HG03558 (cell line): Measurements from ENCODE around the gene LUZP1.
"Not testable (repeated sequence)": the region's sequence is repeated elsewhere in the genome, so short reads cannot be mapped to it uniquely, and the experiment has no call there.

ENCODE experiments used
- ATAC-seq: cut with Tn5 transposase; IDR thresholded peaks from one replicate; pipeline ENCODE4 v1.9.1; 2021; ENCODE audit warnings: moderate number of reproducible peaks; ENCODE audit not compliant: unreplicated experiment; ENCODE audit errors: extremely low read depth

Gene LUZP1

DNA sequence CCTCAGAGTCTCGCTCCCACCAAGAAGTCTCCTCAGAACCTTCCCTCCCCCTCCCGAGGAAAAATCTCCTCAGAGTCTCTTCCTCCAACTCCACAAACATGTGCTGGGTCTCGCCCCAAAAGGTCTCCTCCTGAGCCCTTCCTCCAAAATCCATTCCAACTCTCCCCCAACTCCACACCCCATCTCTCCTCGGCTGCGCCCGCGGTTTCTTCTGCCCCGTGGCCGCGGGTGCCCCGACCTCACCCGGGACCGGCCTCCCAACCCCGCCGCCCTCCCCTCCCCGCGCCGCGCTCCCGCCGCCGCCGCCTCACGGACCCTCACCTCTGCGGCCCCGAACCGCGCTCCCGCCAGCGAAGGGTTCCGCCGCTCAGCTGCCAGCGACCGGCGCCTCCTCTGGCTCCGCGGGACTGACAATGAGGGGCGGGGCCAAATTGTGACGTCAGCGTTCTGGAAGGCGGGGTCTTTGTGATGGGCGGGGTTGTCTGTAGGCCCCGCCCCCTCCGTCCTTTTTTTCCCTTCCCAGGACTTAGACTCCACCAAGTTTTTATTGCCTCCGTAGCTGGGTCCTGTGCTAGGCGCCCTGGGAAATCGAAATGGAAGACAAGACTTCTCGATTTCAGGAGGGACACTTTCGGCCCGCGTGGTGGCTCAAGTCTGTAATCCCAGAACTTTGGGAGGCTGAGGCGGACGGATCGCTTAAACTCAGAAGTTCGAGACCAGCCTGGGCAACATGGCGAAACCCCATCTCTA lies at the start of gene LUZP1:
LUZP1 (minus strand) TSS at position 412 of the 750 bp plus-strand sequence.
- ATAC-seq: no peak

DNA sequence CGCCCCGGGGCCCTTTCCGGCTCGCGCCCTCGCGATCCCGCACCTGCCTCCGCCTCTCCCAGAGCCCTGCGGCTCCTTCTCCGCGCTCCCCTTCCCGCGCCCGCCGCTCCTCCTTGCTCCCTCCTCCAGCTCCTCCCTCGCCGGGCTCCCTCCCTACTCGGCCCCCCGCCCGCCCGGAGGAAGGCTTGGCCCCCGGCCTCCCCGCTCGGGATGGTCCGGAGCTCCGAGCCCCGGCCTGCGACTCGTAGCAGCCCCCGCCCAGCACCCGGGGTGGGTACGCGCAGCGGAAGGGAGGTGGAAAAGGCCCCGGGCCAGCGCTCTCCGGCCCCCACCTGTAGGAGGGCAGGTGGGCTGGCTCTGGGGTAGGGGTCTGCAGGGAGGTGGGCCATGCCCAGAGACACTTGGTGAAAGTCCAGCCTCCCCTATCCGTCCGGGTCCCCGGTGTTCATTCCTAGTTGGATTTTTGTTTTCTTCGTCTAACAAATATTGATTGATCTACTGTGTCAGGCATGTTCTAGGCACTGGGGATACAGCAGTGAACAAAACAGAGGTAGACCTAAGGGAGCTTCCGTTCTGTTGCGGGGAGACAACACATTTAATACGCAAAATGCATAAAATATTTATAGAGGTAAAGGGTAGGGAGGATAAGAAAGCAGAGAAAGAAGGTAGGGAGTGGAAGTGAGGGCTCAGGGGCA lies 48.9 kb upstream of the LUZP1 start, which contains the start of gene HTR1D:
HTR1D (minus strand) TSS at position 82 of the 695 bp plus-strand sequence. CDS start 23,283 bp downstream, outside the sequence.
- ATAC-seq: no peak

DNA sequence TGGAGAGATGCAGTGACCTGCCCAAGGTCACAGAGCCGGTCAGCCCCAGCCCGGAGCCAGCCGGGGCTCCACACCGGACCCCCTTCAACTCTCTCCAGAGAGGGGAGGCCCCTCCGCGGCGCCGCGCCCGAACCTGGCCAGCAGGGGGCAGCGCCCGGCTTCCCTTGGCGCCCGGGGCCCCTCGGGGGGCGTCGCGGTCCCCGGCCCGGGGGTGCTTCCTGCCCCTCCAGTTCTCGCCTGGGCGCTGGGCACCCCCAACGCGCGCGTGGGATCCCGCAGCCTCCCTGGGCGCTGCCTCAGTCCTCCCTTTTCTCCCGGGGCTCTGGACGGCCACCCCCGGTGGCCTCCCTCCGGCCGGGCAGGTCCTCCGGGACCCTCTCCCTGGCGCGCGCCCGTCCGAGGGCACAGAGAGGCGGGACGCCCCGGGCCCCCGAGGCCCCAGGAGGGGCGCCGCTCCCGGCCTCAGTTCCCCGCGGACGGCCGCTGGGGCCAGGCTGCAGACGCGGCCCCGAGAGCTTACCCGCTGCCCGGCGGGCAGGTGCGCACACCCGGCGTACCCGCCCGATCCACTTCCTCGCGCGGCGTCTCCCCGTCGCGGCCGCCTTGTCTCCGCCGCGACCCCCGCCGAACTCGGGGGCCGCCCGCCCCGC lies 48.2 kb upstream of the LUZP1 start:
- ATAC-seq: no peak

DNA sequence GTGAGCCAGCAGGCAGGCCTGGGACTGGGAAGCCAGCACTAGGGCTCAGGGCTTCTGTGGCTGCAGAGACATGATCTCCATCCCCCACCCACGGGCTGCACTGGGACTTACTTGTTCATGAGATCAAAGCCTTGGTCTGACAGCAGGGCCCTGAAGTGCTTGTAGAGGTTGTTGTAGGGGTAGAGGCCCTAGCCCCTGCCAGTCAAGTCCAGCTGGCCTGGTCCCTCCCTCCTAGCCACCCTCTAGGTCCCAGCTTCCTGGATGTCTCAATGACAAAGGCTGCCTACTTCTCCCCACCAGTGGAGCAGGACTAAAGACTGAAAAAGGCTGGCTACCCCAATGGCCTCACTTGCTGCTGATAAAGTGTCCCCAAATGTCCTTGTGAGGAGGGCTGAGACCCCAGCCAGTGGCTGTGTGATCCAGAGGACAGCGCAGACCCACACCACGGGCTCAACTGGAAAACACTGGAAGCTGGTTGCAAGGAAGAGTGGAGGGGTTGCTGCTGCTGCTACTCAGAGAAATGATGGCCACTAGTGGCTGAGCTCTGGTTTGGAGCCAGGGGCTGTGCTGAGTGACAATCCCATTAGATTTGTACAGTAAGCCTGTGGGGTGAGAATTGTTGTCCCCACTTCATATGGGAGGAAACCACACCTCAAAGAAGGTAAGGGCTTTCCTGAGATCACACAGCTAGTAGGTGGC lies 47.2 kb upstream of the LUZP1 start:
- ATAC-seq: no peak

DNA sequence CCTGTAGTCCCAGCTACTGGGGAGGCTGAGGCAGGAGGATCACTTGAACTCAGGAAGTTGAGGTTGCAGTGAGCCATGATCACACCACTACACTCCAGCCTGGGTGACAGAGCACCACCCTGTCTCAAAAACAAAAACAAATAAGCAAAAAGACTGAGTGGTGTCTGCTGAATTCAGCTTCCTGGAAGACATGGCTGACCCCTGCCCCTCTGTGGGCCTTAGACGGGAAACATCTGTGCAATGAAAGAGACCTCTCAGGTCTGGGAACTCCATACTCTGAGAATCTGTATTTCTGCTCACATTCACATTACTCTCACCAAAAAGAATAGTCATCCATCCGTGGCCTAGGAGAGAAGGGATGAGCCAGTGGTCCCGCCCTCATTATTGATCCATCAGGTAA lies 46.6 kb upstream of the LUZP1 start:
- no peak for ATAC-seq

DNA sequence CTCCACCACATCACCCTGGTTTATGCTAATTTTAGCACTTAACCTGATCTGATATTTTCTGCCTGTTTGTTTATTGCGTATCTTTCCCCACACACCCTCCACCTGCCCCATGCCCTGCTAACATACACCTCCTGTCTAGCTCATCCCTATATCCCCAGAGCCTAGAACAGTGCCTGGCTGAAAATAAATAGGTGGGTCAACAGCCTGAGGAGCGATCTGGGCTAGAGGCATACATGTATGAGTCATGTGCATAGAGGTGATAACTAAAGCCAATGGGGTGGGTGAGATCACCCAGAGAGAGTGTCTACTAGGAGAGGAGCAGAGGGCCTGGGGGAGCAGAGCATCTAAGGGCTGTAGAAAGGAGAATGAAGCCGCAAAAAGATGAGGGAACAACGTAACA lies 46.0 kb upstream of the LUZP1 start:
- ATAC-seq: no peak

DNA sequence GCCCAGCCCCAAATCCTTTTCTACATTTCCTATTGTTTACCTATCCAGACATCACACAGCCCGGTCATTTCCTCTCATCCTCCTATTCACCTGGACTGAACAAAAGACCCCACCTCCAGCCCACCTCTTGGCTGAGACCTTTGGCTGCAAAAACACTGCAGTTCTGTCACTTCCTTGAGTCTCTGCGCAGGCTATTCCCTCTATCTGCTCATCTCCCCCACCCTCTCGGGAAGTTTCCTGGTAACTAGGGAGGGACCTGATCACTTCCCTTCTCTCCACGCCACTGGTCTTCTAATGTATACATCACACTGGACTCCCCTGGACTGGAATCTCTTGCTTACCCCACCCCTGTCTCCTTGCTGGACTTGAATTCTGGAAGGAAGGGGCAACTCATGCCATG lies 43.3 kb upstream of the LUZP1 start:
- ATAC-seq: no peak

DNA sequence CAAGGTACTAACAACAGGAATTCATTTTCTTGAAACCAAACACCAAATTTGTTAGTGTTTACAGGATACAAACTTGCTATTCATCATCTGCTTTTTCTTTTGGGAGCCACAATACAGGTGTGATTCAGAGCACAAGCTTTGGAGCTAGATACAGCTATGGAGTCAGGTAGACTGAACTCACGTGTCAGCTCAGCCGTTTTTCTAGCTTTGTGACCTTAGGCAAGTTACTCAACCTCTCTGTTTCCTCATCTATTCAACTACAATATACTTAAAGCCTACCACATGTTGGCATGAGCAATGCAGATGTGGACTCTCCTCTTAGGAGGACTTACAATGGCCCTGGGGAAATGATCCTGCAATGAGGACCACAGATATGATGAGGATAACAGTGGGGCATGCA lies 42.3 kb upstream of the LUZP1 start:
- ATAC-seq: no peak

DNA sequence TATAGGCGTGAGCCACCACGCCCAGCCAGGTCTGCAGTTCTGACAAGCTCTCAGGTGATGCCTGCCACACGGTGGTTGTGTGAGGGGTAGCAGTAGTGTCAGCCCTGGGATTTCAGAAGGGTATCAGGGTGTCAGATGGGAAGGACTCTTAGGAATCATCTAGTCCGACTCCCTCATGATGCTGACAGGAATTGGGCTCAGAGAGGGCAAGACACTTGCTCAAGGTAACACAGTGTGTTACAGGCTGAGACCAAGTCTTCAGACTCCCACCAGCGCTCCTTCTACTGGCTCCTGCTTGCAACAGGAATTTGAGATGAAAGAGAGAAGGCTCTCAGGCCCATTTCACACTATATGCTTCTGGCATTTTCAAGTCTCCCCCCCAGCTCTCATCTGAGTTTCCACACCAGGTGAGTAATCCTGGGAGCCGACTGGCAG lies 41.7 kb upstream of the LUZP1 start:
- ATAC-seq: no peak

DNA sequence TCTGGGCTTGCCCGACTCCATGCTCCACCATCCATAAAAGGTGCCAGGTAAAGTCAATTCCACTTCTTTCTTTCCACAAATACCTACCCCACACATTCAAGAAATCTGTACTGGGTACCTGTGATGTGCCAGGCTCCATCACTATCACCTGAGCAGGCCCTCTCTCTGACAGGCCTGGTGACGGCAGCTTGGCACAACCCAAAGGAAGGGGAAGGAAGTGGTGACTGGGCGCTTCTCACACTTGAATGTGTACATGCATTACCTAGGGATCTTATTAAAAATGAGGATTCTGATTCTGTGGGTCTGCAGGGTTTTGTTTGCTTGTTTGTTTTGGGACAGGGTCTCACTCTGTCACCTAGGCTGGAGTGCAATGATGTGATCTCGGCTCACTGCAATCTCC lies 41.1 kb upstream of the LUZP1 start:
- no peak for ATAC-seq

DNA sequence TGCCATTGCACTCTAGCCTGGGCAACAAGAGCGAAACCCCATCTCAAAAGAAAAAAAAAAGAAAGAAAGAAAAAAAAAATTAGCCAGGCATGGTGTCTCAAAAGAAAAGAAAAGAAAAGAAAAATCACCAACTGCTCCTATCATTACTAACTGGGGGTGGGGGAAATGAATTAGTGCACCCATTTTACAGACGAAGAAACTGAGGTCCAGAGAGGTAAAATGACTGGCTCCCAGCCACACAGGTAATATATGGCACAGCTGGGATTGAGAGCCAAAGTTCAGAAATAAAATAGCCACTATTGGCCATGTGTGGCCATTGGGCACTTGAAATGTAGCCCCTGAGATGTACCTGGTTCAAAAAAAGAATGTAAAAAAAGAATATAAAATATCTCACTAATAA lies 39.9 kb upstream of the LUZP1 start:
- no peak for ATAC-seq

DNA sequence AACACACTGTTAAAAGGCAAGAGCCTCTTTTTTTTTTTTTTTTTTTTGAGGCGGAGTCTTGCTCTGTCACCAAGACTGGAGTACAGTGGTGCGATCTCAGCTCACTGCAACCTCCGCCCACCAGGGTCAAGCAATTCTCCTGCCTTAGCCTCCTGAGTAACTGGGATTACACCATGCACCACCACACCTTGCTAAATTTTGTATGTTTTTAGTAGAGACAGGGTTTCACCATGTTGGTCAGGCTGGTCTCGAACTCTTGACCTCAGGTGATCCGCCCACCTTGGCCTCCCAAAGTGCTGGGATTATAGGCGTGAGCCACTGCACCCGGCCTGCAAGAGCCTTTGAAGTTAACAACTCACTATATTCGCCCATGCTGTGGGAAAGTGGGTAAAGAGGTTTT lies 39.1 kb upstream of the LUZP1 start:
- not testable (repeated sequence) for ATAC-seq

DNA sequence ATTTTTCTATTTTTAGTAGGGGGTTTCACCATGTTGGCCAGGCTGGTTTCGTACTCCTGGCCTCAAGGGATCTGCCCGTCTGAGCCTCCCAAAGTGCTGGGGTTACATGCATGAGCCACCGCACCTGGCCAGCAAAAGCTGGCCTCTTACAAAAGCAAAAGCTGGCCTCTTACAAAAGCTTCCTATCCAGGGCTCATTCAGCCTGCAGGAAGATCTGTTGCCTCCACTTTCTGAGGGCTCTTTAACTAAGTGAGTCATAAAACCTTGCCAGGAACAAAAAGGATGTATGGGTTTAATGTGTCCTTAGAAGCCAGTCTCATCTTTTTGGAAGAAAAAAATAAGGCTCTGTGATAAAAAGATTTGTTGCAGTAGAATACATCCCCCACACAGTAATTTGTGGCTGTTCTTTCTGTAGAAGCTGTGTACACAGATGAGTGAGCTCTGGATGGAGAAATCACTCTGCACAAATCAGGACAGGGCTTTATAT lies 33.6 kb upstream of the LUZP1 start:
- no peak for ATAC-seq

DNA sequence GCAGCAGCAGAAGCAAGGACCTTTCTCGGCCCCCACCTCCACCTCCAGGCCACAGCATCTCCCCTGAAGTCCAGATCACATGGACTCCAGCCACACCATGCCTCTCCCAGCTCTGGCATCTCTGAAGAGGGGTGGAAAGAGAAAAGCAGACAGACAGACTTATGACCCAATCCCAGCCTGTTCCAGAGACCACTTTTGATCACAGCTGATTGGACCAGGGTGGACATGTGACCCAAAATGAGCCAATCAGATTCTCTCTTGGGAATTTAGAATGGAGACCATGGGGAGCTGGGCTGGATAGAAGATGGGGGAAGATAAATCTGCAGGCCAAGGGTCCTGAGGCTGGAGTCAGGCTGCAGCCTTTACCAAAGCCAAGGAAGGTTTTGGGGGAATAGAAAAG lies 32.2 kb upstream of the LUZP1 start:
- no peak for ATAC-seq

DNA sequence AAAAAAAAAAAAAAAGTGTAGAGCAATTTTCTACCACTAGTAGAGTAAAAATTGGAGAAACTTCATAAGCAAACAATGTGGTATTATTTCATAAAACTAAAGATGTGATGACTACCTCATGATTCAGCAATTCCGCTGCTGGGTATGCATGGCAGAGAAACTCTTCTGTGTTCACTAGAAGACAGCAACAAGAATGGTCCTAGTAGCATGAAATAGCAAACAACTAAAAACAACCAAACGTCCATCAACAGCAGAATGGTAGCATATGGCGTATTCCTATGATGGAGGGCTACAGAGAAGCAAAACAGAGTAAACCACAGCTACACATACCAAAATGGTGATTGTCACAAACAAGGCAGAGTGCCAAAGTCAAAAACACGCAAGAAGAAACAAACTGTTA lies 29.7 kb upstream of the LUZP1 start:
- no peak for ATAC-seq

DNA sequence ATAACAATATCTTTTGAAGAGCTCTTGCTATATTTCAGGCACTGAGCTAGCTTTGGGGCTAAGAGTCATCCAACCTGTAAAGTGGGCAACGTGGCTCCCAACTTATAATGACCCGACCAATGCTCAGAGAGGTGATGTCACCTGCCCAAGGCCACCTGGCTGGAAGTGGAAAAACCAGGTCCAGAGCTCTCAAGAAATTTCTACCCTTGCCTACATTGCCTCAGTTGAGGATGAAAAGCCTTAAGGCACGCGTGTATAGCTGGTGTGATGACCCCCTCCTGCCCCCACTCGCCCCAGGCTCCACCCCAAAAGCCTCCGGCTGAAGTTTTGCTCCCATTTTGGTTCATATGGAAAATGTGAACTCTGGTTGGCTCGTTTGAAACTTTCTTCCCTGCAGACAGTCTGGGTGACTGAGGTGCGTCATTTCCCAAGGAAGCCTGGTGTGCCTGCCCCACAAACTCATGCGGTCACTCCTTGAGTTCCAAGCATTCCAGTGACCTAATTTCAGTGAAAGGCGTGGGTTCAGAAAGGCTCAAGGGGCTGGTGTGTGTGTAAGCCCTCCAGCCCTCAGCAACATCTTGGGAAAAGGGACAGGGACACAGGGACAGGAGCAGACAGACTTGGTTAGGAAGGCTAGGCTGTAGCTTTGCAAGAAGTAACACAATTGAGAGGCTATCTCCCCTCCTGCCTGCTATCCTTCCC lies 28.1 kb upstream of the LUZP1 start:
- no peak for ATAC-seq

DNA sequence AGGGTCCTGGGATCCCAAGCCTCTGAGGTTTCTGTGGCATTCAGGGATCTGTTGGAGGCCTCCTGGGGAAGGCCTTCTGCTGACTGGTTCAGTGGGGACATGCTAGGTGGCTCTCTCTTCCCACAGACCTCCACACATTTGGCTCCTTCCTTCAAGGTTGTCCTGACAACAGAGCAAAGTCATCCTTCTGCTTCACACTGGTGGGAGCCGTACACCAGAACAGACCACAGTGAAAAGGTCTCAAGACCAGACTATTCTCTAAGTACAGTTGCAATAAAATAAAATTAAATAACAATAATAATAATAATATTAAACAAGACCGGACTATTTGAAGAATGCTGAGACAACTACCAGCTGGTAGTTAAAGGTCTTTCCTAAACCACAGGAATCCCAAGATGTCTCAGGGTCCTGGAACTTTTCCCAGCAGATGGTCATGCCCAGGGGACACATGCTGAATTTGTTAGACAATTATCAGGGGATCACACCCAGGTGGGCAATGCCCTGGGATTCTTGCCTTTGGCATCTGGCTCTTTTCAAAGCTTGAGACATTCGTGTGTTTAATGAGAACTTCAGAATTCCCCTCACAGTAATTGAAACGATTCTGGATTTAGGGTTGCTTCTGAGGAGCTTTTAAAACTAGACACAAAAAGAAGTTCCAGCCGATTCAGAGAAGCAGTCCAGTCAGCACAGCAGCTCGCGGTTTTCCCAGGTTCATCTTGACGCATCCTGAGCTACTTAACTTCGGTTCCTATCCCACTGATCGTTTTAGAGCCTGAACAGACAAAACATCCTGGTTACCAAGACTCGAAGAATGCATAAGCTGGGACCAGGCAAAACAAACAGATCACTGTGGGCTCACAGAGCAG lies 25.7 kb upstream of the LUZP1 start:
- ATAC-seq: no peak

DNA sequence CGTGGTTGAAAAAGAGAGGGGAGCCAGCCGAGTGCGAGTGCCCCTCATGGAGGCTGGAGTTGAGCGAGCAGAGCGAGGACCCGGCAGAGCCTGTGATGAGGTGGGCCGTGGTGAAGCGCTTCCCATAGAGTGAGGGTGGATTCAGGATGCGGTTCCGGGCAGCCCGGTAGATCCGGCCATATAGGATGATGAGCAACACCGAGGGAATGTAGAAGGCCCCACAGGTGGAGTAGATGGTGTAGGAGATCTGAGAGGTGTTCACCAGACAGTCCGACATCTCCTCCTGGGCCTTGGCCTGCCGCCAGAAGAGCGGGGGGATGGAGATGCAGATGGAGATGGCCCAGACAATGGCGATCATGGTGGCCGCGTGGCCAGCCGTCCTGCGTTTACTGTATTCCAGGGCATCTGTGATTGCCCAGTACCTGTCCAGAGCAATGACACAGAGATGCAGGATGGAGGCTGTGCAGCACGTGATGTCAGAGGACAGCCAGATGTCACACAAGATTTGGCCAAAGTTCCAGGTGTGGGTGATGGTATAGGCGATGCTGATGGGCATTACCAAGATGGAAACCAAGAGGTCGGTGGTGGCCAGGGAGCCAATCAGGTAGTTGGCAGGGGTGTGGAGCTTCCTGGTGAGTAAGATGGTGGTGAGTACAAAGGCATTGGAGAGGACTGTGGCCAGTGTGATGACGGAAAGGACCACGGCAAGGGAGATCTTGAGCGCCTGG lies 24.9 kb upstream of the LUZP1 start:
- no peak for ATAC-seq
